ENCODE results near the gene SAMD4A.

SAMD4A gene

GRCh38 chr14:54570631-54571415, 3.9 kb downstream of the SAMD4A start:
- TF ChIP-seq EZH2 (IDR thresholded peaks at IDR 0.05; ENCODE audit: borderline replicate concordance, low read length) = no peak
- no peak for TF ChIP-seq CTCF (IDR thresholded peaks at IDR 0.05; ENCODE audit: low read length)
- Histone ChIP-seq H3K4me3 (ENCODE audit: low read depth, low read length, poor library complexity, severe bottlenecking) (no peak overlapping the region), H3K27ac (ENCODE audit: low read depth, low read length, poor library complexity, severe bottlenecking) (no peak overlapping the region), H3K79me2 (ENCODE audit: insufficient read depth, low read length) (no peaks in the 10 kb centered on the region), H4K20me1 (ENCODE audit: insufficient read depth, low read length) (no peaks in the 10 kb centered on the region), H3K36me3 (ENCODE audit: insufficient read depth, low read length) (no peaks in the 10 kb centered on the region; the same call in 1 of the 2 replicates), H3K9ac (ENCODE audit: low read length) (no peak overlapping the region), H2AFZ (ENCODE audit: low read length) (no peak overlapping the region), H3K27me3 (ENCODE audit: insufficient read depth, low read length) (no peaks in the 10 kb centered on the region; the same call in 1 of the 2 replicates), H3K4me1 (ENCODE audit: insufficient read depth, low read length, severe bottlenecking) (peaks cover 20% of the 10 kb centered on the region), H3K4me2 (ENCODE audit: low read length) (no peak overlapping the region), H3K9me3 (ENCODE audit: low read length) (peaks cover 18% of the 10 kb centered on the region), H3F3A (ENCODE audit: insufficient read depth, low read length) (no peaks in the 10 kb centered on the region), H3K9me2 (ENCODE audit: low read depth, low read length) (no peaks in the 10 kb centered on the region)

DNA sequence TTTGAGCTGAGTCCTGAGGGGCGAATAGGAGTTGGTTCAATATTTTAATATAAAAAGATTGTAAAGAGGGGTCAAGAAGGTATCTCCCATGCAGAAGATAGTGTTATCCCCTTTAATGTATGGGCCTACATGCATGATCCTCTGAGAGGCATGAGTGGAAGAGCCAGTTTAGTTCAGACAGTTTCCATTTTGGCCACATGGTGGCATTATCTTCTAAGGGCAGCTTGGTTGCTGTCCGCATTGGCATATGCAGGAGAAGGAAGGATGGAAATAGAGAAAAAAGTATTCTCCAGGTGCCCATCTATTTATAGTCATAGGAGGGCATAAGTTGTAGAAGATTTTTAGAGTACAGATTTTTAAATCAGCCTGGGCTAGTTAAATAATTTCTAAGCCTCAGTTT, 5.4 kb downstream of the SAMD4A start:
- peaks cover 8% of the 10 kb centered on the region for H3K4me1 ChIP-seq (ENCODE audit: insufficient read depth, low read length, severe bottlenecking)
- H3K79me2 ChIP-seq (ENCODE audit: insufficient read depth, low read length) = no peaks in the 10 kb centered on the region
- no peak overlapping the region for H3K27ac ChIP-seq (ENCODE audit: low read depth, low read length, poor library complexity, severe bottlenecking)
- no peak overlapping the region for H3K4me2 ChIP-seq (ENCODE audit: low read length)
- H2AFZ ChIP-seq (ENCODE audit: low read length) = no peak overlapping the region
- H3K36me3 ChIP-seq (ENCODE audit: insufficient read depth, low read length) = no peaks in the 10 kb centered on the region; the same call in 1 of the 2 replicates
- H3F3A ChIP-seq (ENCODE audit: insufficient read depth, low read length) = no peaks in the 10 kb centered on the region
- no peak overlapping the region for H3K9ac ChIP-seq (ENCODE audit: low read length)
- no peak overlapping the region for H3K4me3 ChIP-seq (ENCODE audit: low read depth, low read length, poor library complexity, severe bottlenecking)
- no peaks in the 10 kb centered on the region for H4K20me1 ChIP-seq (ENCODE audit: insufficient read depth, low read length)
- no peaks in the 10 kb centered on the region; the same call in 1 of the 2 replicates for H3K27me3 ChIP-seq (ENCODE audit: insufficient read depth, low read length)
- H3K9me3 ChIP-seq (ENCODE audit: low read length) = peaks cover 18% of the 10 kb centered on the region
- no peaks in the 10 kb centered on the region for H3K9me2 ChIP-seq (ENCODE audit: low read depth, low read length)
- TF ChIP-seq EZH2 (IDR thresholded peaks at IDR 0.05; ENCODE audit: borderline replicate concordance, low read length) (no peak), CTCF (IDR thresholded peaks at IDR 0.05; ENCODE audit: low read length) (peak; percentile 56)

- no peak for TF ChIP-seq CTCF (IDR thresholded peaks at IDR 0.05; ENCODE audit: low read length)
- no peak for TF ChIP-seq EZH2 (IDR thresholded peaks at IDR 0.05; ENCODE audit: borderline replicate concordance, low read length)
- H3K36me3 ChIP-seq (ENCODE audit: insufficient read depth, low read length) = no peaks in the 10 kb centered on the region; the same call in 1 of the 2 replicates
- no peaks in the 10 kb centered on the region; the same call in 1 of the 2 replicates for H3K27me3 ChIP-seq (ENCODE audit: insufficient read depth, low read length)
- H3K9ac ChIP-seq (ENCODE audit: low read length) = no peak overlapping the region
- no peak overlapping the region for H3K4me2 ChIP-seq (ENCODE audit: low read length)
- no peaks in the 10 kb centered on the region for H4K20me1 ChIP-seq (ENCODE audit: insufficient read depth, low read length)
- H3K9me2 ChIP-seq (ENCODE audit: low read depth, low read length) = no peaks in the 10 kb centered on the region
- H3K4me3 ChIP-seq (ENCODE audit: low read depth, low read length, poor library complexity, severe bottlenecking) = no peak overlapping the region
- H3K79me2 ChIP-seq (ENCODE audit: insufficient read depth, low read length) = no peaks in the 10 kb centered on the region
- no peaks in the 10 kb centered on the region for H3K4me1 ChIP-seq (ENCODE audit: insufficient read depth, low read length, severe bottlenecking)
- no peaks in the 10 kb centered on the region for H3F3A ChIP-seq (ENCODE audit: insufficient read depth, low read length)
- no peak overlapping the region for H2AFZ ChIP-seq (ENCODE audit: low read length)
- H3K9me3 ChIP-seq (ENCODE audit: low read length) = peaks cover 18% of the 10 kb centered on the region
- H3K27ac ChIP-seq (ENCODE audit: low read depth, low read length, poor library complexity, severe bottlenecking) = no peak overlapping the region
Observed at GRCh38 chr14:54574528-54574927, 7.6 kb downstream of the SAMD4A start.

Data from OCI-LY1 (cell line).